ENCODE results near the gene RBPMS2.

Gene RBPMS2

DNA sequence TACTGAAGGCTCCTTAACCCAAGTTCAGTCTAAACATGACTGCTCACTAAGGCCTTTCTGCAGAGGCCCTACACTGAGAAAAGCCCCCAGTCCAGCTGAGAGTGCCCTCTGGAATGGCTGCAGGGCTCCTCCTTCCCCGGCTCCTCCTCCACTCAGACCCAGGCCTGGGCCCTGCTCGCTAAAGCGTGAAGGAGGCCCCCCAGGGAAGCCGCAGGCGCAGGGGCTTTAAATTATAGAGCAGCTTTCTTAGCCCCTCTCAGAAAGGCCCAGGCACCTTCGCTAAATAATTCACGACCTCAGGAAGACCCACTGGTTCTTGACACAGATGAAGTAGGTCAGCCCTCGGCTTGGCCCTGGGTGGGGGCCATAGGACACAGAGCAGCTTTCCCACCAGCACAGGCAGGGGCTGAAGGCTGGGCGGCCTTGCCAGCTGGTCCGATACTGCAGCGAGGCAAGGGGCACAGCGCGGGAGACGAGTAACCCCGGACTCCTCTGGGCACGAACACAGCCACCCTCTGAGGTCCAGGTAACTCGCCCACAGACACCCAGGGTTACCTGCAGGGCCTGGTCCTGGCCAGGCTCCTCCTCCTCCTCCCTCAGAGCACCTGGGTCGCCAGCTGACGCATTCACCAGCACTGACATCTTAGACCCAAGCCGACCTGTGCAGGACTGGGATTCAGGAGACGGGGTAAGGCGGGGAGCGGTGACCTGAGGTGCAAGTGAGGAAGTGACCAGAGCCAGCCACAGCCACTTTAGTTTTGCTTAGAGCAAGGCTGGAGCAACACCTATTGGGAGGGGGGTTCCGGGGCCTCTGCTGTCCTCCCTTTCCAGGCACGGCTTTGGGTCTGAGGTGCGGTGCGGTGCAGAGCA is 36.9 kb downstream of the RBPMS2 start:
- no peak for DNase-seq (ENCODE audit: extremely low spot score, insufficient read length, low read depth)
- FAIRE-seq: no peak

DNA sequence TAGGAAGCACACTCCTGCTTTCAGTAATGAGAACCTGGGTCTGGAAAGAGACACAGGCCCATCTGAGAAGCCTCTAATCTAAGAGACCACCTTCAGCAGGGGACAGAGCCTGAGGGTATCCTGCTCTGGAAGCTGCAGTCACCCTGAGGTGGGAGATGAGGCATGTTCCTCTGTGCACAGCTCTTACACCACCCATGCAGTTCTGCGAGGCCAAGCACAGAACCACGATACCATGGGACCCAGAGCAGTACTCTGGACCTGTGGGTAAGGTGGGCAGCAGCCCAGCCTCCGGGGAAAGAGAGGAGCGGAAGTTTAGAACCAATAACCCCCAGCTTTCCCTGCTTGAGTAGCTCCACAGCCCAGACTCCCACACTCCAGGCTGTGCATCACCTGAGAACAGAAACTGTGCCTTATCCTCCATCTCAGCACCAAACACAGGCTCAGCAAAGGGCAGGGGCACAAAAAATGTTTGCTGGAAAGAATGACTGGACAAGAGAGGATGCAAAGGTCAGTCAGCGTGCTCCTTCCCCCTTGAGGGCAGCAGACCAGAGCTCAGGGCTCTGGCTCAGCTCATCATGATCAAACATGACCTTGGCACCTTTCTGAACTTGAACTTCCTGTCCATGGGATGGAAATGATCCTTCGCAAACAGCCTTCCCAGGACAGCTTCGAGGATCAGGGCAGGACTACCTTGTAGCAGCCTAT is 43.1 kb downstream of the RBPMS2 start:
- DNase-seq (ENCODE audit: extremely low spot score, insufficient read length, low read depth) (no peak), FAIRE-seq (no peak)

DNA sequence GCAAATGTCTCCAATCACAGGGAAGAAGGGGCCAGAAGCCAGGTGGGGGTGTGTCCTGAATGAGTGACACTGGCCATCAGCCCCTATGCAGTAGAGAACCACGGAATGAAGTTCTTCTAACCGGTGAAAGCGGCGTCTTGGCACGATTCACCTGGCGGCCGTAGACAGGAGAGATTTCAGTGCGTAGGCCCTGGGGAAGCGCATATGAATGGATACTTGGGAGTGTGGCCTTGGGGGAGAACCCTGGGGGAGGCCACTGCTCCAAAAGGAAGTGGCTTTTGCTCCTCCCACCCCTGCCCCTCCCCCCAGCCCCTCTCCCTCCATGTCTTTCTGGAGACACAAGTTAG is 43.6 kb downstream of the RBPMS2 start:
- no peak for FAIRE-seq
- no peak for DNase-seq (ENCODE audit: extremely low spot score, insufficient read length, low read depth)

DNA sequence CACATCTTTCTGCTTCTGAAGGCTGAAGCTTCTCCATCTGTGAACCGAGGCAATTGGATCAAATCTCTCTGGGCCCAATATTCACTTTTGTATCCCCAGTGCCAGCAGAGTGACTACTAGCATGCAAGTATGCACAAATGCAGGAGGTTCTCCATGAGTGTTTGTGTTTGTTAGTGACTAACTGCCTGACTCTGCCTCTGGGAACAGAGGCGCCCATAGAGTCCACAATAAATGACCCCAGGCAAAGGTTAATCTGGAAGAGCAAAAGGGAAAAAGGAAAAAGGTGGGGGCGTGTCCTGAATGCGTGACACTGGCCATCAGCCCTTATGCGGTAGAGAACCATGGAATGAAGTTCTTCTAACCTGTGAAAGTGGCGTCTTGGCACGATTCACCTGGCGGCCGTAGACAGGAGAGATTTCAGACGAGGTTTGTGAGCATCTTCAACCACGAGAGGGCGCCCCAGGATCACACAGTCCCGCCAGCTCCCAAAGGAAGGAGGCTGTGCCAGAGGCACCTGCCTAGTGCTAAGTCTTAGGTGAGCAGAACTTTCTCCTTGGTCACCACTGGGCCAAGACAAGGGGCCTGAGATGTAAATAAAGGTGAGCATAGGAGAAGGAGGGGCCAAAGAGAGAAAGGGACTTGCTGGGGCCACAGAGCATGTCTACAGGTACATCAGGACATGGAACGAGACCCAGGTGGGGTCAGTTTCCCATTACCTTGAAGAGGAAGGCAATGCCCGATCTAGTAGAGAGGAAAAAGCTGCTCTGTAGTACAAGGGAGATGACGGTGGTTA is 44.2 kb downstream of the RBPMS2 start:
- FAIRE-seq (peak; percentile 85), DNase-seq (ENCODE audit: extremely low spot score, insufficient read length, low read depth) (peak; percentile 71)

DNA sequence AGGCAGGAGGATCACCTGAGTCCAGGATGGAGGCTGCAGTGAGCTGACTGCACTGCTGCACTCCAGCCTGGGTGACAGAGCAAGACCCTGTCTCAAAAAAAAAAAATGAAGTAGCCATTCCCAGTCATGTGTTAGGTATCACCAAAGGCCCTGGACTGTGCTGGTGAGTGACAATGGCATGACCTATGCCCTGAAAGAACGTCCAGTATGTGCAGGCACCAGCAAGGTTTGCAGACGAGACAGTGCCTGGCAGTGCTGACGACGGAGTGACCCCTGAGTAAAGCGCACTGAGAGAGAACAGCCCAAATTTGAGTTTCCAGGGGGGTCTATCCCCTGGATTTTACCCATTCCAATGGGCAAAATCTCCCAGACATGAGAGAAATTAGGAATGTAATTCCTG is 45.2 kb downstream of the RBPMS2 start:
- no peak for FAIRE-seq
- no peak for DNase-seq (ENCODE audit: extremely low spot score, insufficient read length, low read depth)

DNA sequence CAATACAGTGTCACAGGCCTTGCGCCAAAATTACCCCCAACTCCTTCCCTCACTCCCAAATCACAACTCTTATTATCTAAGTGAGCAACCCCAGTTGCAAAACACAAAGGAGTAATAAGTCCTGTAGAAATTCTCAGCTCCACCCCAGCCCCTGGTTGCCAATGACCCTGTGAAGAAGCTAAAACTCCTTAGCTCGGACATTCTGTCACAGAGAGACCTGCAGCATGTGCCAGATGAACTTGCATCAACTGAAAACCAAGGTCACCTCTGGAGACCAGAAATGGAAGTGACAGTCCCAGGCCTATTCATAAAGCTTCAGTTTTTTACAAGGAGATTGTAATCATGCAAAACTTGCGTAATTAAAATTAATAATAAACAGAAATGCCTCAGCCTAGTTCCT is 55.2 kb downstream of the RBPMS2 start:
- DNase-seq (ENCODE audit: extremely low spot score, insufficient read length, low read depth) (no peak), FAIRE-seq (no peak)

DNA sequence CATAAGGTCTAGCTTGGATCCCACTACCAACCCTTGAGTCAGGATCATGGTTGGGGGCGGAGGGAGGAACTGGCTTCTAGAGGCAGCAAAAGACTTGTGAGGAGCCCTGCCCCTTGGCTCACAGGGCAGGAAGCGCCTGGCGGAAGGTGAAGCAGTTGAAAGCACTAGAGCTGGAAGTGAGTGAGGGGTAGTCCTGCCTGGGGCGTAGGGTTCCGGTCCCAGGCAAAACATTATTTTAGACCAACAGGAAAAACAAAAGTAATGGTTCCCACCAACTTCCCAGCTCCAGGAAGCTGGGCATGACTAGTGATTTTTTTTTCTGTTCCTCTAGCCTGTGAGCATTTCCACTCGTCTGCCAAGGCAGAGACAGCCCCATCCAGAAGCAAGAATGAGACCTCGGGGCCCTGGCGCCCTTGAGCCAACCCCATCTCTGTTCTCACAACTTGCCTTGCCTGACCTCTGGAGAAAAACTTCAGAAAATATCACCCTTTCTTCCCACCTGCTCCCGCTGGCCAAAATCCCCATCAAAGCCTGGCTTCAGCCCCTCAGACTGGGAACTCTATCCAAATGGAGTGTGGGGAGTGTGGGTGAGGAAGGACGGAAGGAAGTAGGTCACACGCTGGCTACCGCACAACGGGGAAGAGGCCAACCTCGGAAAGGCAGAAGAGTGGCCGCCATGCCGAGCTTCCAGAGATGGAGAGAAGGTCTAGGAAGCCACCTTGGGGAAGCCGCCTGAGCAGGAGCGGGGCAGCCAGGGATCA is 57.5 kb downstream of the RBPMS2 start:
- DNase-seq (ENCODE audit: extremely low spot score, insufficient read length, low read depth): no peak
- no peak for FAIRE-seq

DNA sequence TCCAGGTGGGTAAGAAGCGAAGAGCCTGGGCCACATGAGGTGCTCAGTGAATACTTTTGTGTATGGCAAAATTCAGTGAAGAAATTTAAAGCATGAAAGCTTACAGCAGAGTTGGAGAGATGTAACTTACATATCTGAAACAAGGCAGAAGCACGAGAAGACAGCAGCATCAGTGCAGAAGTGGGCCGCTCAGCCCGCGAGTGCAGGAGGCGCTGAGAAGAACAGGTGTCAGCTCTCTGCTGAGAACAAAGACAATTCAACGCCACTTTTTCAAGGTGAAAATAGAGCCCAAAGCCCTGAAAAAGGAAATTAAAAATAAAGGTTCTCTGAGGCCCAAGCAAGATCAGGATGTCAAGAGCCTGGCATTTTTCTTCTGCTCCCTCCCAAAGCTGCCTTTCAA is 58.3 kb downstream of the RBPMS2 start:
- DNase-seq (ENCODE audit: extremely low spot score, insufficient read length, low read depth): no peak
- FAIRE-seq: no peak

DNA sequence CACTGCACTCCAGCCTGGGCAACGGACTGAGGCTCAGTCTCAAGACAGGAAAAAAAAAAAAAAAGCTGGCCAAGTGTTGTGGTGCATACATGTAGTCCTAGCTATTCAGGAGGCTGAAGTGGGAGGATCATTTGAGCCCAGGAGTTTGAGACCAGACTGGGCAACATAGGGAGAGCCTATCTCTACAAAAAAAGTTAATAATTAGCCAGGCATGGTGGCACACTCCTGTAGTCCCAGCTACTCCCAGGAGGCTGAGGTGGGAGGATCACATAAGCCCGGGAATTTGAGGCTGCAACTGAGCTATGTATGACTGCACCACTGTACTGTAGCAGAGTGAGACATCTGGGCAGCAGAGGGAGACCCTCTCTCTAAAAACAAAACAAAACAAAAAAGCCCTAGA is 58.9 kb downstream of the RBPMS2 start:
- DNase-seq (ENCODE audit: extremely low spot score, insufficient read length, low read depth): no peak
- FAIRE-seq: no peak

DNA sequence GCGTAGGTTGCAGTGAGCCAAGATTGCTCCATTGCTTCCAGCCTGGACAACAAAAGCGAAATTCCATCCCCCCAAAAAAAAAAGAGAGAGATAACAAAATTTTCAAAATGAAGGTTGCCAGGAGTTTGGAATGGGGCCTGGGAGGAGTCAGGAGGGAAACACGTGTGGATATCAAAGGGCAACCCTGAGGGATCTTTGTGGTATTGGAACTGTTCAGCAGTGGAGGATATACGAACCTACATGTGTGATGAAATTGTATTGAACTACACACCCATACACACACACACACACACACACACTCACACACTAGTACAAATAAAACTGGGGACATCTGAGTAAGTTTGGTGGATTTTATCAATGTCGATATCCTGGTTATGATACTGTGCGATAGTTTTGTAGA is 61.8 kb downstream of the RBPMS2 start:
- FAIRE-seq (no peak), DNase-seq (ENCODE audit: extremely low spot score, insufficient read length, low read depth) (no peak)

DNA sequence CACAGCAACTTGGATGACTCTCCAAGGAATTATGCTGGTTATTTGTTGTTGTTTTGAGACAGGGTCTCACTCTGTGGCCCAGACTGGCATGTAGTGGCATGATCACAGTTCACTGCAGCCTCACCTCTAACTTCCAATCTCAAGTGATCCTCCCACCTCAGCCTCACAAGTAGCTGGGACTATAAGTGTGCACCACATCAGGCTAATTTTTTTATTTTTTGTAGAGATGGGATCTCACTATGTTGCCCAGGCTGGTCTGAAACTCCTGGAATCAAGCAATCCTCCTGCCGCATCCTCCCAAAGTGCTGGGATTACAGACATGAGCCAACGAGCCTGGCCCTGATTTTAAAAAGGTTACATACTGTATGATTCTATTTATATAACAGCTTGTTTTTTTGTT is 63.0 kb downstream of the RBPMS2 start:
- FAIRE-seq: no peak
- DNase-seq (ENCODE audit: extremely low spot score, insufficient read length, low read depth): no peak

DNA sequence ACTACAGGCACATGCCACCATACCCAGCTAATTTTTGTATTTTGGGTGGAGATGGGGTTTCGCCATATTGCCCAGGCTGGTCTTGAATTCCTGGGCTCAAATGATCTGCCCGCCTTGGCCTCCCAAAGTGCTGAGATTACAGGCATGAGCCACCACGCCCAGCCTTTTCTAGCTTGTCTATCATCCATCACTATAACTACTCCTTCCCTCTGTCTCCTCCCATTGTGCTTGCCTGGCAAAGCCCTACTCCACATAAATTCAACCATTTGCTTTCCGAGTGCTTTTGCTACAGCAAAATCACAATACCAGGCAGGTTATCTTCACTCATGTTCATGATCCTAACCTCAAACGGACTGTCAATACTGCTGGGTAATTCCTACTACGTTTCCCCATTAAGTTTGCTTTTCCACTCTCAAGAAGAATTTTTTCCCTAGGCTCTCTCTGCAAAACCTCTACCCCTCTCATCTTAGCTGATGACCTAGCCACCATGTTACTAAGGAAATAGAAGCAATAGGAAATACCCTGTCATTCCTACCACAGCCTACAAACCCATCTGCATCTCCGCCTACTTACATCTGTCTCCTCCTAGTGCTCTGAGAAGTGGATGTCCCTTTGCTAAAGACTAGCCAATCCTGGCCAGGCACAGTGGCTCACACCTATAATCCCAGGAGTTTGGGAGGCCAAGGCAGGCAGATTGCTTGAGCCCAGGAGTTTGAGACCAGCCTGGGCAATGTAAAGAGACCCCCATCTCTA is 64.5 kb downstream of the RBPMS2 start:
- FAIRE-seq (no peak), DNase-seq (ENCODE audit: extremely low spot score, insufficient read length, low read depth) (no peak)

DNA sequence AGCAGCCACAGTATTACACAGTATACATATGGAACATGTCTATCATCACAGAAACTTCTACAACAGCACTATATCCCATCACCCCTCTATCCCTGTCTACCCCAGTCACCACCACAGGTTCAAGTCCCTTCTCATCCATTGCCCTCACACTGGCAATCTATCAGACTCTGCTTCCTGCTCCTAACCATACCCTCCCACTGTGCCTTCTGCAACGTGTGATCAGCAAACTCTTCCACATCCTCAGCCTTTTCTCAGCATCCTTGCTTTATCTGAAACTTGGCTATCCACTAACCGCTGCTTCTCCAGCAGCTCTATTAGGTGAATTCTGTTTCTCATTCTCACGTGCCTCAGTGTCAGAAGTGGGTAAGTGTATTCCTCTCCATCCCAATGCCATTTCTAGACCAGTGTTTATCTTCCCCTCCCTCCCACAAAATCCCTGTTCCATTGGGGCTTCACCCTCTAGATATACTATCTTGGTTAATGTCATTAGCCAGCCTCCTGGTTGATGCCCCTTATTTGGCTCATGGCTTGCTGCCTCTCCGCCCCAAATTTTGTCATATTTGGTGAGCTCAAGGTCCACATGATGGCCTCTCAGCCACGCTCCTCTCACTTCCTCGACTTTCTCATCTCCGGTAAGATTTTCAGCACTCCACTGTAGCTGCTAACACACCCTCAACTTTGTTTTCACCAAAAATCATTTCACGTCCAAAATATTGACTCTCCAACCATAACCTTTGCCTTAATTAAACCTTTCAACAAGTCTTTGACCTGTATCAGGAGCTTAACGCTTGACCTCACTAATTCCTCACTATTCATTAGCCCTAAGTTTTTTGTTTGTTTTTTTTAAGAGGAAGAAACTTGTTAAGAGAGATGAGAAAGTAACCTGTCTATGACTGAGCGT is 69.1 kb downstream of the RBPMS2 start:
- FAIRE-seq (no peak), DNase-seq (ENCODE audit: extremely low spot score, insufficient read length, low read depth) (no peak)

DNA sequence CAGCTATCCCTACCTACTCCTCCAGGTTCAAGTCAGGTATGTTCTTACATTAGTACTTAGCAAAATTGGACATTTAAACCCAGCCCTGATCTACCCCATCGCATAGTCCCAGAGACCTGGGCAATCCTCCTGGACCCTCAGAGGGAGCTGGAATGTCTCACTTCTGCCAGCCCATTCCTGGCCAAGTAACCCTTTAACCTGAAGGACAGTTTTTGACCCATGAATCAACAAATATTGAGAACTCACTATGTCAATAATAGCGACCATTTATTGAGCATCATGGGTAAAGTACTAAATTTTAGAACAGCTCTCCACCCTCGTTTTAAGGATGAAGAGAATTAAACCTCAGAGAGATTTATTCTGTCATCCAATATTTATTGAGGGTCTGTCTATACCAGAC is 70.4 kb downstream of the RBPMS2 start:
- no peak for DNase-seq (ENCODE audit: extremely low spot score, insufficient read length, low read depth)
- FAIRE-seq: no peak

DNA sequence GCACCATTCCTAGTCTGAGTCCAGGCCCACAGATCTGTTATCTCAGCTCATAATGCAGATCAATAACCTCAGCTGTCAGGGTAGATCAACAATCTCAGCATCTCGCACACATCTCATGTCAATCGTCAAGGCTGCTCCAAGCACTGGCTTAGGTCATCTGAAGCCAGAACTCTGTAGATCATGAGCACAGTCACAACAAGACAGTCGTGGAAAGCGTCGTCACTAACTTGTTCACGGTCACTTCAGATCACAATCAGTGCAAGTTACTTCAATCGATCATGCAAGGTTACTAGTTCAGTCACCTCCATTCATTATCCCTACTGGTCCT is 71.8 kb downstream of the RBPMS2 start:
- no peak for DNase-seq (ENCODE audit: extremely low spot score, insufficient read length, low read depth)
- FAIRE-seq: no peak

DNA sequence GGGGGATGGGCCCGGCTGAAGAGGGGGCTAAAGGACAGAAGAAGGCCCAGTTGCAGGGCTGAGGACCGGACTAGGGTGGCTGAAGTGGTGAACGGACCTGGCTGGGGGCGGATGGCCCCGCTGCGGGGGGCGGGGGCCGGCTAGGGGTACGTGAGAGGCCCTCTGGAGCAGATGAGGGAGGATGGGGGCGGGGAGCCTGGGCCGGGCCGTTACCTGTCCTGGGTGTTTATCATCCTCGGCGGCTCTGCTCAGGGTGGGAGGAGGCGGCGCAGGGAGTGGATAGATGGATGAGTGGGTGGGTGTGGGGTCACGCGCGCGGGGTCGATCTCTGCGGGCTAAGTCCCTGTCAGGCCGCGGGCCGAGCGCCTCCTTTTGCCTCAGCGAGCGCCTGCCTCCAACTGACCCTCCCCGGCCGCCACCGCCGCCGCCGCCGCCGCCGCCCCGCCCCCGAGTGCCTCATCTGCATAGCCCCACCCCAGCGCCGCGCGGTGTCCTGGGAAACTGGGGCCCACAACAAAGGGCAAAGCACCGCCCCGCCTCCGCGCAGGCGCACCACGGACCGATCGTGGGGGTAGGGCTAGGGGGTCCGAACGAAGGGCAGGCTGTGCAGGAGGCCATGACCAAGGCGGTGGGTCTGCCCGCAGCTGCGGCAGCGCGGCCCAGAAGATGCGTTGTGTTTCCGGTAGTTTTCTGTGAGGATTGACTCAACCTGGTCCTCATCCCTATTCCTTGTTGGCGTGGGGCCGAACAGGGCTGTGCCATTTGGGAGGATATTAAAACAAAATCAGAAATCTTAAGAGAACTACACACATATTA is 72.4 kb downstream of the RBPMS2 start:
- DNase-seq (ENCODE audit: extremely low spot score, insufficient read length, low read depth): peak; percentile 95
- peak; percentile 67 for FAIRE-seq

DNA sequence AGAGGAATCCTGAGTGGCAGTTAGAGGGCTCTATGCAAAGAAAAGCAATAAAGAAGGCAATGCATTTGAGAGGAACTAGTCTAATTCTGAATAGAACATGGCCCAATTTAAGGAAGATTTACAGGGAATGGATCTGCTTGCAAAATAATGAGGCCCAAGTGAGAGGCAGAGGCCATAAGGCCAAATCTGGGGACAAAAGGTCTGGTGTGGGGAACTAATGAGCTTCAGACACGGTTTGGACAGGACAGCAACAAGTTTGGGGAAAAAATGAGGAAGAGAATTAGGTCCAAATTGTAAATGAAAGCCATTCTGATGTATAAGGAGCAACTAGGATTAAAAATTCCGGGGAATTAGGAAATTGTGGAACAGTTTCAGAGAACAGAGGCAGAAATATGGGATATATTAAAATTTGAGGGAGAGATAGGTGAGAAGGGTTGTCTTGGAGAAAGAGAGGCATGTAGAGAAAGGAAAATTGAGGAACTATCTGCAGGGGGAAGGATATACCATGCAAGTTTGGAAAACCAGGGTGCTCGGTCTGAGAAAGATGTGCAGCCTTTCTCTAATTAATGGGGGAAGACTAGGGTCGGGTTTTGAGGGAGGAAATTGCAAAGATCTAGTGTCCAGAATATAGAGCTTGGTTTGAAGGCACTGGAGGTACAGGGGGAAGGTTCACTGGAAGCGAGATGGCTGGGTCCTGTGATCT is 73.8 kb downstream of the RBPMS2 start:
- FAIRE-seq (no peak), DNase-seq (ENCODE audit: extremely low spot score, insufficient read length, low read depth) (no peak)
